PC-9 (cell line): ENCODE data around the gene MUSTN1. TPM values are rescaled to one million over a fixed set of nuclear protein-coding genes. Genes with fewer than 3 reads are reported as not detected.

Source experiments
- BruUV-seq: library from RNA; stranded (reverse); fragments of 400-500 nt; replicated peaks from 2 replicates; lab custom pipeline; 2021; lab: Mats Ljungman, UMichigan
- CTCF ChIA-PET: fragments of 300-600 bp; sonication (Branson Sonifier 250); formaldehyde crosslinking; loops from one replicate; lab custom pipeline; 2022; ENCODE audit warnings: antibody characterized with exemption; lab: Charles Lee
- POLR2A ChIA-PET: fragments of 300-600 bp; sonication (Branson Sonifier 250); formaldehyde crosslinking; loops from one replicate; lab custom pipeline; 2022; ENCODE audit warnings: antibody characterized with exemption; ENCODE audit not compliant: unreplicated experiment; lab: Charles Lee
- DNase-seq, 2 experiments: peaks; one replicate each; pipeline versions ENCODE4 v3.0.0 to v3.0.0-alpha.2; 2015 to 2022; ENCODE audit warnings: mixed read lengths in 1 of 2
- H2AFZ ChIP-seq: fragments of 200-600 bp; sonication (generic); 2 replicates; pipeline ENCODE4 v1.8.1; 2017; ENCODE audit warnings: antibody characterized with exemption
- H3F3A ChIP-seq: fragments of 200-600 bp; sonication (generic); 2 replicates; pipeline ENCODE4 v1.8.1; 2017; ENCODE audit warnings: antibody characterized with exemption, mild to moderate bottlenecking, low read depth; ENCODE audit not compliant: insufficient read depth
- H3K27ac ChIP-seq: fragments of 200-600 bp; sonication (generic); 2 replicates; pipeline ENCODE4 v1.6.1; 2016; ENCODE audit warnings: mixed run types
- H3K27me3 ChIP-seq: fragments of 200-600 bp; sonication (generic); 2 replicates; pipeline ENCODE4 v1.6.1; 2016; ENCODE audit warnings: low read depth, mixed run types; ENCODE audit not compliant: insufficient read depth
- H3K36me3 ChIP-seq: fragments of 200-600 bp; sonication (generic); 2 replicates; pipeline ENCODE4 v1.6.1; 2016; ENCODE audit warnings: low read depth, mixed run types
- H3K4me1 ChIP-seq: fragments of 200-600 bp; sonication (generic); replicated peaks from 2 replicates; pipeline ENCODE4 v1.6.1; 2016; ENCODE audit warnings: mixed run types; ENCODE audit not compliant: insufficient read depth
- H3K4me2 ChIP-seq: fragments of 200-600 bp; sonication (generic); 2 replicates; pipeline ENCODE4 v1.6.1; 2017; ENCODE audit warnings: mixed run types
- H3K4me3 ChIP-seq: fragments of 200-600 bp; sonication (generic); 2 replicates; pipeline ENCODE4 v1.6.1; 2016; ENCODE audit warnings: mixed run types
- H3K79me2 ChIP-seq: fragments of 200-600 bp; sonication (generic); 2 replicates; pipeline ENCODE4 v1.6.1; 2017; ENCODE audit warnings: low read depth, mixed run types
- H3K9me2 ChIP-seq: fragments of 200-600 bp; sonication (generic); 2 replicates; pipeline ENCODE4 v1.8.1; 2017; ENCODE audit warnings: mild to moderate bottlenecking; ENCODE audit not compliant: insufficient read depth
- H3K9me3 ChIP-seq: fragments of 200-600 bp; sonication (generic); 2 replicates; pipeline ENCODE4 v1.8.1; 2016; ENCODE audit warnings: low read depth; ENCODE audit not compliant: insufficient read depth
- H4K20me1 ChIP-seq: fragments of 200-600 bp; sonication (generic); 2 replicates; pipeline ENCODE4 v1.8.1; 2017; ENCODE audit not compliant: insufficient read depth
- EZH2 ChIP-seq: fragments of 200-600 bp; sonication (generic); IDR thresholded peaks from 2 replicates; pipeline ENCODE4 v1.8.0; 2017; ENCODE audit warnings: antibody characterized with exemption, low read depth
- intact Hi-C: fragments of 100-400 bp; cut with micrococcal nuclease; formaldehyde crosslinking; loops from one replicate; pipeline ENCODE4 v1.10.0; 2022; ENCODE audit not compliant: unreplicated experiment
- total RNA-seq: library from RNA; stranded (reverse); gene quantifications from 2 replicates; pipeline ENCODE4 v1.2.3, GENCODE V29; 2021
- TF ChIP-seq, protein P1 (sequence below): fragments of 200-600 bp; sonication (generic); conservative IDR thresholded peaks from 2 replicates; pipeline ENCODE4 v1.6.1; 2017; ENCODE audit warnings: mixed run types, antibody characterized with exemption, mild to moderate bottlenecking, moderate library complexity

MUSTN1 gene
- total RNA-seq, 1 experiment from 2014 or later, result not detected

DNA sequence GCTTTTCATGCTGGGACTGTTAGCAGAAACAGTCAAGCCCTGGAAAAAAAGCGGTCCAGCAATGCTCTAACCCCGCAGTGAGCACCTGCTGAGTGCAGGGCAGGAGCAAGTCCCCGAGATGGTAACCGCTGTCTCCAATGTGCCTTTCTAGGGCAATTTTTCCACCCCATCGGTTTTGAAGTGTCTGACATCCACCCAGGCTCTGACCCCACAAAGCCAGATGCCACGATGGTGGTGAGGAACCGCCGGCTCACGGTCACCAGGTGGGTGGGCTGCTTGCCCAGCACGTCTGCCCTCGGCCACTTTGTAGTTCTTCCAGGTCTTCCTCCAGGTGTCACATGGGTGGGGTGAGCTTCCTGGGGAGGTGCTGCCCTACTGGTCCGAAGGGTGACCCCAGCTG is 43.5 kb downstream of the MUSTN1 start:
- Histone ChIP-seq H3K79me2 (no peaks in the 10 kb centered on the region), H3K9me2 (no peaks in the 10 kb centered on the region), H3K27me3 (peaks cover 13% of the 10 kb centered on the region), H3K4me2 (no peak overlapping the region), H2AFZ (no peak overlapping the region), H3F3A (no peaks in the 10 kb centered on the region), H3K27ac (no peak overlapping the region), H3K36me3 (no peaks in the 10 kb centered on the region), H3K4me3 (no peak overlapping the region), H3K4me1 (no peaks in the 10 kb centered on the region), H3K9me3 (no peaks in the 10 kb centered on the region), H4K20me1 (no peaks in the 10 kb centered on the region)
- DNase-seq, result no peak
- intact Hi-C loops, result no loop called here
- TF ChIP-seq EZH2, result no peak
- TF ChIP-seq, protein P1, sequence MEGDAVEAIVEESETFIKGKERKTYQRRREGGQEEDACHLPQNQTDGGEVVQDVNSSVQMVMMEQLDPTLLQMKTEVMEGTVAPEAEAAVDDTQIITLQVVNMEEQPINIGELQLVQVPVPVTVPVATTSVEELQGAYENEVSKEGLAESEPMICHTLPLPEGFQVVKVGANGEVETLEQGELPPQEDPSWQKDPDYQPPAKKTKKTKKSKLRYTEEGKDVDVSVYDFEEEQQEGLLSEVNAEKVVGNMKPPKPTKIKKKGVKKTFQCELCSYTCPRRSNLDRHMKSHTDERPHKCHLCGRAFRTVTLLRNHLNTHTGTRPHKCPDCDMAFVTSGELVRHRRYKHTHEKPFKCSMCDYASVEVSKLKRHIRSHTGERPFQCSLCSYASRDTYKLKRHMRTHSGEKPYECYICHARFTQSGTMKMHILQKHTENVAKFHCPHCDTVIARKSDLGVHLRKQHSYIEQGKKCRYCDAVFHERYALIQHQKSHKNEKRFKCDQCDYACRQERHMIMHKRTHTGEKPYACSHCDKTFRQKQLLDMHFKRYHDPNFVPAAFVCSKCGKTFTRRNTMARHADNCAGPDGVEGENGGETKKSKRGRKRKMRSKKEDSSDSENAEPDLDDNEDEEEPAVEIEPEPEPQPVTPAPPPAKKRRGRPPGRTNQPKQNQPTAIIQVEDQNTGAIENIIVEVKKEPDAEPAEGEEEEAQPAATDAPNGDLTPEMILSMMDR, result no peak
- no TSS peak for BruUV-seq
- CTCF ChIA-PET, result no interaction called here
- POLR2A ChIA-PET, result no interaction called here

- Histone ChIP-seq H3K27ac (no peak overlapping the region), H3K36me3 (no peaks in the 10 kb centered on the region), H3K79me2 (no peaks in the 10 kb centered on the region), H4K20me1 (no peaks in the 10 kb centered on the region), H3K9me2 (no peaks in the 10 kb centered on the region), H3K9me3 (no peaks in the 10 kb centered on the region), H3K4me1 (no peaks in the 10 kb centered on the region), H3K4me3 (no peak overlapping the region), H2AFZ (no peak overlapping the region), H3K4me2 (no peak overlapping the region), H3F3A (no peaks in the 10 kb centered on the region), H3K27me3 (peaks cover 19% of the 10 kb centered on the region)
- BruUV-seq, result no TSS peak
- ChIA-PET POLR2A (interaction anchor here (0.6 kb wide), 1 partner anchor 8 kb away, joined by 3 read pairs; no protein-coding TSS in a partner anchor), CTCF (no interaction called here)
- no peak for DNase-seq
- TF ChIP-seq, protein P1, result no peak
- TF ChIP-seq EZH2, result no peak
- intact Hi-C loops, result no loop called here
Measured at GRCh38 chr3:52790741-52791140, 44.1 kb downstream of the MUSTN1 start.

- no TSS peak for BruUV-seq
- H3K4me2 ChIP-seq, result no peak overlapping the region
- no peaks in the 10 kb centered on the region for H3K9me2 ChIP-seq
- TF ChIP-seq, protein P1, result no peak
- TF ChIP-seq EZH2, result no peak
- H3K36me3 ChIP-seq, result no peaks in the 10 kb centered on the region
- no peaks in the 10 kb centered on the region for H3K4me1 ChIP-seq
- peaks cover 23% of the 10 kb centered on the region for H3K27me3 ChIP-seq
- H3K9me3 ChIP-seq, result no peaks in the 10 kb centered on the region
- no peak overlapping the region for H3K4me3 ChIP-seq
- no peaks in the 10 kb centered on the region for H4K20me1 ChIP-seq
- H3K27ac ChIP-seq, result no peak overlapping the region
- intact Hi-C loops, result no loop called here
- ChIA-PET POLR2A (interaction anchor here (0.6 kb wide), 1 partner anchor 9 kb away, joined by 3 read pairs; no protein-coding TSS in a partner anchor), CTCF (no interaction called here)
- no peak overlapping the region for H2AFZ ChIP-seq
- no peaks in the 10 kb centered on the region for H3K79me2 ChIP-seq
- DNase-seq, result no peak
- no peaks in the 10 kb centered on the region for H3F3A ChIP-seq
Measured at GRCh38 chr3:52790337-52790736, 44.5 kb downstream of the MUSTN1 start.
